WERI-Rb-1 (cell line): Measurements from ENCODE around the gene NUTM1.
"Not testable (repeated sequence)": the region's sequence is repeated elsewhere in the genome, so short reads cannot be mapped to it uniquely, and the experiment has no call there.

Experiments used
- DNase-seq: peaks from one replicate; pipeline ENCODE4 v3.0.0-alpha.2; 2020
- H3K27ac ChIP-seq: fragments of 250-450 bp; sonication (Bioruptor Pico); 2 replicates; pipeline ENCODE4 v1.5.1; 2020; ENCODE audit warnings: mild to moderate bottlenecking, moderate library complexity
- H3K27me3 ChIP-seq: fragments of 250-450 bp; sonication (Bioruptor Pico); 2 replicates; pipeline ENCODE4 v1.5.1; 2021; ENCODE audit warnings: mild to moderate bottlenecking, low read depth, moderate library complexity; ENCODE audit not compliant: insufficient read depth, severe bottlenecking
- H3K36me3 ChIP-seq: fragments of 250-450 bp; sonication (Bioruptor Pico); 2 replicates; pipeline ENCODE4 v1.5.1; 2020; ENCODE audit warnings: mild to moderate bottlenecking, moderate library complexity
- H3K4me3 ChIP-seq: 2 replicates; pipeline ENCODE4 v1.5.1; 2011; ENCODE audit warnings: low read depth, mild to moderate bottlenecking, control low read depth, low read length
- H3K9me3 ChIP-seq: fragments of 250-450 bp; sonication (Bioruptor Pico); 2 replicates; pipeline ENCODE4 v1.5.1; 2021; ENCODE audit warnings: mild to moderate bottlenecking, moderate library complexity; ENCODE audit not compliant: severe bottlenecking

Gene NUTM1

DNA sequence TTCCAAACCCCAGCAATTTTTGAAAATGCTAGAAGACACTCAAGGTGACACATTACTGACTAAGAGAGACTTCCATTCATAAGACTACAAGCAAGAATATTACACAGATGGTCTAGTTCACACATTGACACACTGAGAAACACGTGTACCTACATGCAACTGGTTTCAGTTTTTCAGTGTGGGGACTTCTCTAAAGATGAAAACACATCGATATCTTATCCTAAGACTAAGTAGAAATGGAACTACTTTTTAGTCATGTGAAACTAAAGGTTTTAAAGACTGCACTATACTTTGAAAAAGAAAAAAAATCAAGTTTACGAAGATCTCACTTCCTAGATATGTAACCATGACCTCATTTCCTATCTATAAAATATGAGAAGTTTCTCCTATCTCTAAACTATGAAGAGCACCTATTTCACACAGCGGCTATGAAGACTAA lies 60.1 kb downstream of the NUTM1 start:
- DNase-seq, H3K36me3 ChIP-seq, H3K4me3 ChIP-seq, H3K27ac ChIP-seq, H3K9me3 ChIP-seq, H3K27me3 ChIP-seq: not testable (repeated sequence)

DNA sequence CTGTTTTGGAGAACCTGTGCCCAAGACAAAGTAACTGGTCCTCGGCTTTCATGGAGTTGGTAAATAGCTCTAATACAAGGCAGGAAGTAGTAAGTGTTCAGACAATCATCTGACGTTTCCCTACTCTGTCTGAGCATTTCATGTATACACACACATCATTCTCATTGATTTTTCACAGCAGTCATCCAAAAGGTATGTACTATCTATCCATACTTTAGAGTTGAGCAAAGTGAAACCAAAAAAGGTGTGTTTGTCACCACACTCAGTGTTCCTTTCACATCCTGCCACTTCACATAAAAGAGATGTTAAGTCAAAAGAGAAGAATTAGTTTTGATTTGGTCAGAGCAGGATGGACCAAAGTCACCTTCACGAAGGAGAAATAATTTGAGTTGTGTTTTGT lies 60.8 kb downstream of the NUTM1 start:
- not testable (repeated sequence) for DNase-seq, H3K36me3 ChIP-seq, H3K27ac ChIP-seq, H3K9me3 ChIP-seq, H3K27me3 ChIP-seq, H3K4me3 ChIP-seq
